Esophagus muscularis mucosa (tissue), 3 donors: ENCODE data around the gene SLC30A2.

ENCODE experiments used
- CTCF ChIP-seq, 3 experiments: fragments of 200-600 bp in 2 of 3; fragments of 450-650 bp in 1 of 3; sonication (generic) in 2 of 3; IDR thresholded peaks; one replicate each; pipeline ENCODE4 v1.5.1; 2017 to 2019; ENCODE audit warnings: antibody characterized with exemption in 3 of 3, mild to moderate bottlenecking in 2 of 3, moderate library complexity in 1 of 3
- POLR2A ChIP-seq: fragments of 450-650 bp; IDR thresholded peaks from one replicate; pipeline ENCODE4 v1.6.1; 2017; ENCODE audit warnings: antibody characterized with exemption, moderate library complexity, mild to moderate bottlenecking, low read depth
- POLR2AphosphoS5 ChIP-seq, 2 donors: sonication (generic); formaldehyde crosslinking; IDR thresholded peaks; one replicate each; pipeline ENCODE4 v1.6.1; 2017; ENCODE audit warnings: antibody characterized with exemption in 2 of 2

DNA sequence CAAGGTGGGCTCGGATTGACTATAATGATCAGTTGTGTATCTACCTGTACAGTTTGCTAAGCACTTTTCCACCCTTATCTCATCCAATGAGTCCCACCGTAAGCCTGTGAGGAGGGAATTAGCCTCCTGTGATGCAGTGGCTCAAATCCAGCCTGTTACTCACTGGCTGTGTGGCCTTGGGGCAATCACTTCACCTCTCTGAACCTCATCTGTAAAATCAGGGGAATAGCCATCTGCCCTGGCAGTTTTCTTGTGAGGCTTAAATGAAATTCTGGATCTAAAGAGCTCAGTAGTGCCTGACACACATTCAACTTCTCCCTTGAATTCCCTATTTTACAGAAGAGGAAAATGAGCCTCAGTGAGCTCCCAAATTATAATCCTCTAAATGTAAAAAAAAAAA is 31.7 kb downstream of the SLC30A2 start:
- TF ChIP-seq CTCF (IDR thresholded peaks at IDR 0.05) (no peak), POLR2AphosphoS5 (IDR thresholded peaks at IDR 0.05) (no peak), POLR2A (no peak)
